Keratinocyte (primary cell): ENCODE measurements around the gene NT5C. TPM values are rescaled to one million over a fixed set of nuclear protein-coding genes. Genes with fewer than 3 reads are reported as not detected.

Experiments
- DNase-seq: peaks from one replicate; pipeline ENCODE4 v3.0.0-alpha.2; 2011; ENCODE audit warnings: low read depth, missing footprints, low spot score
- FAIRE-seq: peaks from 2 replicates; lab custom pipeline; 2011; peaks lifted over from hg19 to GRCh38; lab: Jason Lieb, UNC
- H2AFZ ChIP-seq: 2 replicates; pipeline ENCODE4 v1.6.0; 2012; ENCODE audit warnings: low read length, control low read depth, inconsistent platforms; ENCODE audit not compliant: control insufficient read depth
- H3K27ac ChIP-seq: 2 replicates; pipeline ENCODE4 v1.5.1; 2011; ENCODE audit warnings: low read length; ENCODE audit not compliant: control insufficient read depth, insufficient read depth
- H3K27me3 ChIP-seq: 3 replicates; pipeline ENCODE4 v1.6.0; 2011; ENCODE audit warnings: low read length; ENCODE audit not compliant: control insufficient read depth, insufficient read depth; ENCODE audit errors: extremely low read depth
- H3K36me3 ChIP-seq, 2 experiments: 2 replicates in 1 of 2; 3 replicates in 1 of 2; pipeline ENCODE4 v1.5.1; 2011; ENCODE audit warnings: low read length in 2 of 2, mild to moderate bottlenecking in 1 of 2; ENCODE audit not compliant: control insufficient read depth in 2 of 2, insufficient read depth in 2 of 2; ENCODE audit errors: extremely low read depth in 1 of 2
- H3K4me1 ChIP-seq: 3 replicates; pipeline ENCODE4 v1.5.1; 2011; ENCODE audit warnings: low read length; ENCODE audit not compliant: control insufficient read depth, insufficient read depth; ENCODE audit errors: extremely low read depth
- H3K4me2 ChIP-seq: 3 replicates; pipeline ENCODE4 v1.6.0; 2011; ENCODE audit warnings: low read depth, low read length; ENCODE audit not compliant: control insufficient read depth, insufficient read depth; ENCODE audit errors: extremely low read depth
- H3K4me3 ChIP-seq, 3 experiments: fragments of 200-600 bp in 1 of 3; sonication (generic) in 1 of 3; 2 replicates in 2 of 3; 3 replicates in 1 of 3; pipeline ENCODE4 v1.5.1; 2011 to 2016; ENCODE audit warnings: low read length in 3 of 3, mild to moderate bottlenecking in 3 of 3, control low read depth in 2 of 3, inconsistent platforms in 1 of 3, low read depth in 1 of 3, mixed read lengths in 1 of 3, mixed run types in 1 of 3, moderate library complexity in 1 of 3; ENCODE audit not compliant: control insufficient read depth in 2 of 3, insufficient read depth in 2 of 3; ENCODE audit errors: extremely low read depth in 1 of 3
- H3K79me2 ChIP-seq: 2 replicates; pipeline ENCODE4 v1.6.0; 2012; ENCODE audit warnings: low read length; ENCODE audit not compliant: control insufficient read depth, insufficient read depth
- H3K9ac ChIP-seq: 3 replicates; pipeline ENCODE4 v1.6.0; 2011; ENCODE audit warnings: low read length; ENCODE audit not compliant: control insufficient read depth, insufficient read depth; ENCODE audit errors: extremely low read depth
- H3K9me1 ChIP-seq: 3 replicates; pipeline ENCODE4 v1.6.0; 2011; ENCODE audit warnings: low read length; ENCODE audit not compliant: control insufficient read depth, insufficient read depth; ENCODE audit errors: extremely low read depth
- H3K9me3 ChIP-seq: 2 replicates; pipeline ENCODE4 v1.5.1; 2012; ENCODE audit warnings: low read depth, low read length; ENCODE audit not compliant: control insufficient read depth
- H4K20me1 ChIP-seq: 3 replicates; pipeline ENCODE4 v1.6.0; 2011; ENCODE audit warnings: low read length; ENCODE audit not compliant: control insufficient read depth, insufficient read depth; ENCODE audit errors: extremely low read depth
- EZH2 ChIP-seq: IDR thresholded peaks from one replicate; pipeline ENCODE4 v1.6.1; 2012; ENCODE audit warnings: inconsistent platforms, mild to moderate bottlenecking, low read length, moderate library complexity
- dilution Hi-C: fragments of 300-500 bp; cut with MboI; formaldehyde crosslinking; loops from one replicate; pipeline ENCODE4 v1.7.0; 2020; ENCODE audit warnings: low sequenced_read_pairs; ENCODE audit not compliant: extremely low pct_ligation_motif_present
- polyA plus RNA-seq, 5 experiments: library from polyadenylated mRNA; depleted of rRNA in 3 of 5; stranded (reverse) in 3 of 5; stranded (forward) in 1 of 5; unstranded in 1 of 5; fragments of >200 nt; gene quantifications; 1 replicate in 1 of 5; 2 replicates in 3 of 5; 3 replicates in 1 of 5; pipeline versions ENCODE4 v1.2.1 to v1.2.3, GENCODE V29; 2011 to 2012; ENCODE audit warnings: missing spikeins in 2 of 5, low read depth in 1 of 5, low replicate concordance in 1 of 5
- TF ChIP-seq, protein P1 (sequence below), 3 experiments: IDR thresholded peaks in 1 of 3; conservative IDR thresholded peaks in 1 of 3; optimal IDR thresholded peaks in 1 of 3; 2 replicates in 2 of 3; 3 replicates in 1 of 3; pipeline versions ENCODE3 to v1.5.1; 2011; ENCODE audit warnings: low read length in 3 of 3, mild to moderate bottlenecking in 3 of 3, moderate library complexity in 2 of 3, control low read depth in 1 of 3, inconsistent platforms in 1 of 3; ENCODE audit not compliant: insufficient read depth in 2 of 3; ENCODE audit errors: extremely low read depth in 1 of 3

The NT5C gene
- polyA plus RNA-seq, 1 donor (not counting 4 experiments of a cell fraction or from before 2014, with no cell fraction given): 29.9 TPM

DNA sequence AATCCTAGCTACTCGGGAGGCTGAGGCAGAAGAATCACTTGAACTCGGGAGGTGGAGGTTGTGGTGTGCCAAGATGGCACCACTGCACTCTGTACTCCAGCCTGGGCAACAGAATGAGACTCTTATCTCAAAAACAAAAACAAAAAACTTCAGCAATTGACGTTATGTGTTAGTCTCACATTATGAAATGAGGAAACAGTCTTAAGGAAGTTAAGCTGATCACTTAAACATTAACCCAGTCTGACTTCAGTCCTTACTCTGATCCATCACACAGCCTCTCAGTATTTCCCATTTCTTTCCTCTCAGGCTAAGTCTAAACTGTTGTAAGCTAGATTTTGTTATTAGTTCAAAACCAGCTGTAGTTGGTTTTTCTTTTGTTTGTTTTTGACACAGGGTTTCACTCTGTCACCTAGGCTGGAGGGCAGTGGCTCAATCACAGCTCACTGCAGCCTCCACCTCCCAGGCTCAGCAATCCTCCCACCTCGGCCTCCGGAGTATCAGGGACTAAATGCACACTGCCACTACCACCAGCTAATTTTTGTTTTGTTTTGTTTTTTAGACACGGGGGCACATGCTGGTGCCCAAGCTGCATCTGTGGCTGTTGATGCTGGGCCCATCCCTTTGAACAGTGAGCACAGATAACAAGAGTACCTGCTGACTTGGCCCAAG lies 16.5 kb upstream of the NT5C start:
- Histone ChIP-seq H3K4me2 (no peak overlapping the region), H2AFZ (no peak overlapping the region), H3K9me1 (no peaks in the 10 kb centered on the region), H3K36me3 (peaks cover 35 to 49% of the 10 kb centered on the region in 2 experiments), H3K79me2 (peaks cover 68% of the 10 kb centered on the region), H3K9ac (no peak overlapping the region), H4K20me1 (peaks cover 13% of the 10 kb centered on the region), H3K9me3 (no peaks in the 10 kb centered on the region), H3K4me1 (peaks cover 12% of the 10 kb centered on the region), H3K4me3 (no peak overlapping the region), H3K27ac (no peak overlapping the region), H3K27me3 (no peaks in the 10 kb centered on the region)
- dilution Hi-C loops: no loop called here
- no peak for DNase-seq
- FAIRE-seq: no peak
- no peak for TF ChIP-seq EZH2
- TF ChIP-seq, protein P1, sequence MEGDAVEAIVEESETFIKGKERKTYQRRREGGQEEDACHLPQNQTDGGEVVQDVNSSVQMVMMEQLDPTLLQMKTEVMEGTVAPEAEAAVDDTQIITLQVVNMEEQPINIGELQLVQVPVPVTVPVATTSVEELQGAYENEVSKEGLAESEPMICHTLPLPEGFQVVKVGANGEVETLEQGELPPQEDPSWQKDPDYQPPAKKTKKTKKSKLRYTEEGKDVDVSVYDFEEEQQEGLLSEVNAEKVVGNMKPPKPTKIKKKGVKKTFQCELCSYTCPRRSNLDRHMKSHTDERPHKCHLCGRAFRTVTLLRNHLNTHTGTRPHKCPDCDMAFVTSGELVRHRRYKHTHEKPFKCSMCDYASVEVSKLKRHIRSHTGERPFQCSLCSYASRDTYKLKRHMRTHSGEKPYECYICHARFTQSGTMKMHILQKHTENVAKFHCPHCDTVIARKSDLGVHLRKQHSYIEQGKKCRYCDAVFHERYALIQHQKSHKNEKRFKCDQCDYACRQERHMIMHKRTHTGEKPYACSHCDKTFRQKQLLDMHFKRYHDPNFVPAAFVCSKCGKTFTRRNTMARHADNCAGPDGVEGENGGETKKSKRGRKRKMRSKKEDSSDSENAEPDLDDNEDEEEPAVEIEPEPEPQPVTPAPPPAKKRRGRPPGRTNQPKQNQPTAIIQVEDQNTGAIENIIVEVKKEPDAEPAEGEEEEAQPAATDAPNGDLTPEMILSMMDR (optimal IDR thresholded peaks at IDR 0.05 in 1 of 3, IDR thresholded peaks at IDR 0.05 in 1 of 3, conservative IDR thresholded peaks at IDR 0.05 in 1 of 3; ENCODE audit: extremely low read depth in 1 of 3, insufficient read depth in 2 of 3, low read length in 3 of 3): no peak

DNA sequence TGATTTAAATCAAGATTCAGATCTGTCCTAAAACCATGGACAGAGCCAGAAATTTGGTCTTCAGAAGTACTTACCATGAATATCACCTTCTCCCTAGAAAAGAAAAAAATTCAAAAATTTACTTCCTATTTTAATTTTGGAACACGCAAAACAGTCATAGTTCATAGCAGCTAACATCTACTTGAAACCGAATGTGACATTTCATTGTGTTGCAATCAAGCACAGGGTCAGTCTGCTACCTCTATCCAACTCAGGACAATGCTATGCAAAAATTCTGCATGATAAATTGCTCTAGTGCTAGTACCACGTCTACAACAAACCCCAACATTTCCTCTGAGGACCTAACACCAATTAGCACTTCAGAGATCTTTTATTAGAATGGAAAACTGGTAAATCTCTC lies 15.1 kb upstream of the NT5C start:
- dilution Hi-C loops: no loop called here
- Histone ChIP-seq H4K20me1 (peaks cover 8% of the 10 kb centered on the region), H3K9ac (no peak overlapping the region), H3K27ac (no peak overlapping the region), H2AFZ (no peak overlapping the region), H3K4me3 (no peak overlapping the region), H3K9me1 (no peaks in the 10 kb centered on the region), H3K79me2 (peaks cover 59% of the 10 kb centered on the region), H3K4me2 (no peak overlapping the region), H3K27me3 (no peaks in the 10 kb centered on the region), H3K4me1 (no peaks in the 10 kb centered on the region), H3K36me3 (peaks cover 40 to 57% of the 10 kb centered on the region in 2 experiments), H3K9me3 (no peaks in the 10 kb centered on the region)
- no peak for FAIRE-seq
- no peak for TF ChIP-seq EZH2
- TF ChIP-seq, protein P1 (optimal IDR thresholded peaks at IDR 0.05 in 1 of 3, IDR thresholded peaks at IDR 0.05 in 1 of 3, conservative IDR thresholded peaks at IDR 0.05 in 1 of 3; ENCODE audit: extremely low read depth in 1 of 3, insufficient read depth in 2 of 3, low read length in 3 of 3): no peak
- no peak for DNase-seq
